ENCODE data around the gene IFT122. TPM values are rescaled to one million over a fixed set of nuclear protein-coding genes. Genes with fewer than 3 reads are reported as not detected.
A peak's percentile ranks its signal among the peaks of the same experiment; 100 is the strongest.
"Not testable (repeated sequence)": the region's sequence is repeated elsewhere in the genome, so short reads cannot be mapped to it uniquely, and the experiment has no call there.

IFT122 gene
- total and polyA plus RNA-seq, 2 of the 4 experiments (the other 2 are of a cell fraction) = 16.8 to 28.0 TPM

DNA sequence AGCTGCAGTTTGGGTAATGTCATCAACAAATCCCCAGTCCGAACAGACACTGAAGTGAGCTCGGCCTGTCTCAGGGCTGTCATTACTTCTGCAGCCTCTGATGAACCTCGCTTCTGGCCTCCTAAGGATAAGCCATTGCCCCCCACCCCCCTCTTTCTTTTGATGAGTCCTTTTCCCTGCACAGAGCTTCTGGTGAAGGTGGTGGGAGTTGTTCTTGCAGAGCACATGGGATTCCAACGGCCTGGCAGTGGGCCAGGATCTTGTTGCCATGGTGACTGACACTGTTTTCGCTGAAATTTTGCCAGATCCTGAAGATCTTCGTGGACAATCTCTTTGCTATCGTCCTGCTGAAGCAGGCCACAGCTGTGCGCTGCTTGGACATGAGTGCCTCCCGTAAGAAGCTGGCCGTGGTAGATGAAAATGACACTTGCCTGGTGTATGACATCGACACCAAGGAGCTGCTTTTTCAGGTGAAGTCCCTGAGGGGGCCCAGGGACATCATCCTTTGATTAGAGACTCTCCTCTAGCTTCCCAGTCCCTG, 41.3 kb downstream of the IFT122 start:
- H2AFZ ChIP-seq (replicated peaks; ENCODE audit: low read length, poor library complexity); H3K9ac ChIP-seq (ENCODE audit: low read depth, low read length); H3K9me3 ChIP-seq (ENCODE audit: control insufficient read depth, insufficient read depth, low read length); H2BK120ac ChIP-seq (ENCODE audit: low read depth, low read length); H3K4me2 ChIP-seq (ENCODE audit: low read depth, low read length); H3K4ac ChIP-seq (ENCODE audit: low read depth, low read length); H3K18ac ChIP-seq (ENCODE audit: low read depth, low read length); H3K23ac ChIP-seq (ENCODE audit: low read depth, low read length); H4K8ac ChIP-seq (ENCODE audit: low read depth in 2 of 2, low read length in 2 of 2); intact Hi-C loops (cut with micrococcal nuclease); H2BK15ac ChIP-seq (ENCODE audit: low read depth, low read length); H4K5ac ChIP-seq (ENCODE audit: low read depth, low read length); H2BK20ac ChIP-seq (ENCODE audit: low read depth, low read length); H3K56ac ChIP-seq (ENCODE audit: extremely low read depth, insufficient read depth, low read length); POLR2A ChIA-PET (ENCODE audit: unreplicated experiment); H3K79me1 ChIP-seq (ENCODE audit: low read depth in 1 of 2, low read length in 2 of 2); H3K14ac ChIP-seq (replicated peaks; ENCODE audit: low read depth, low read length); BruUV-seq (replicated peaks); ATAC-seq (ENCODE audit: low read depth); H3K4me3 ChIP-seq (ENCODE audit: insufficient read depth, low read depth, low read length); dilution Hi-C loops (cut with HindIII; ENCODE audit: low sequenced_read_pairs, unreplicated experiment); H4K91ac ChIP-seq (ENCODE audit: insufficient read depth, low read depth, low read length); H4K20me1 ChIP-seq (ENCODE audit: insufficient read depth, low read length); H2AK9ac ChIP-seq (replicated peaks; ENCODE audit: low read depth, low read length, poor library complexity); H2BK5ac ChIP-seq (ENCODE audit: low read depth, low read length, poor library complexity, severe bottlenecking); H3K27me3 ChIP-seq (ENCODE audit: control insufficient read depth, insufficient read depth, low read length); H3K27ac ChIP-seq (ENCODE audit: insufficient read depth, low read length); H2AK5ac ChIP-seq (ENCODE audit: low read depth, low read length): not testable (repeated sequence)
- H3K4me1 ChIP-seq (ENCODE audit: control insufficient read depth, insufficient read depth, low read length) = peaks cover 12% of the 10 kb centered on the region
- H3K36me3 ChIP-seq (ENCODE audit: control insufficient read depth, insufficient read depth, low read length) = peaks cover 16% of the 10 kb centered on the region; the same call in 1 of the 2 replicates
- peak; percentile 18 for DNase-seq
- CTCF ChIA-PET = interaction anchor here (2.2 kb wide), 1 partner anchor 98 kb away, joined by 5 read pairs; no protein-coding TSS in a partner anchor
- in situ Hi-C loops (cut with MboI; ENCODE audit: low sequenced_read_pairs) = loop anchor here (5.0 kb wide), 1 partner anchor 94 kb away; no protein-coding TSS in a partner anchor
- no CpG with 5 or more reads among the region's 11 CpGs for WGBS, 2 experiments (ENCODE audit: extremely low coverage in 2 of 2, insufficient read length in 1 of 2)
- peaks cover 19% of the 10 kb centered on the region for H3K9me1 ChIP-seq (ENCODE audit: insufficient read depth, low read length)

Data from IMR-90 (cell line).